ENCODE data around the gene C6orf163. TPM values are rescaled to one million over a fixed set of nuclear protein-coding genes. Genes with fewer than 3 reads are reported as not detected.

The C6orf163 gene
- total RNA-seq, 1 experiment from 2014 or later, result 1.5 TPM

DNA sequence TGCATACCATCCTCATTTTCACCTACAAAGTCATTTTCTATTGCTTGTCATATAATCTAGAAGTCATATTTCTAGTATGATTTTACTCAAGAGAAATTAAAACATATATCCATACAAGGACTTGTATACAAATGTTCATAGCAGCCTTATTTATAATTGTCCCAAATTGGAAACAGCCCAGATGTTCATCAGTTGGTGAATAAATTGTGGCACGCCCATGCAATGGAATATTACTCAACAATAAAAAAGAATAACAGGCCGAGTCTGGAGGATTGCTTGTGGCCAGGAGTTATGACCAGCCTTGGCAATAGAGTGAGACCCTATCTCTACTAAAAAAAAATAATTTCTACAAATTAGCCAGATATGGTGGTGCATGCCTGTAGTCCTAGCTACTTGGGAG lies 28.8 kb downstream of the C6orf163 start:
- H3K79me2 ChIP-seq (ENCODE audit: insufficient read depth, low read length), result no peaks in the 10 kb centered on the region
- H2AFZ ChIP-seq (ENCODE audit: low read depth, low read length, poor library complexity, severe bottlenecking), result no peak overlapping the region
- H3K4me1 ChIP-seq (ENCODE audit: control insufficient read depth in 1 of 2, insufficient read depth in 2 of 2, low read length in 2 of 2), result no peaks in the 10 kb centered on the region
- H3K9ac ChIP-seq (ENCODE audit: low read length), result no peak overlapping the region
- no peak for ATAC-seq
- no peaks in the 10 kb centered on the region for H4K20me1 ChIP-seq (ENCODE audit: insufficient read depth)
- H3K4me3 ChIP-seq (replicated peaks in 1 of 2; ENCODE audit: low read depth in 1 of 2, low read length in 2 of 2), result no peak overlapping the region
- no peaks in the 10 kb centered on the region for H3K9me2 ChIP-seq (ENCODE audit: insufficient read depth)
- no peaks in the 10 kb centered on the region for H3K36me3 ChIP-seq (ENCODE audit: control insufficient read depth in 1 of 2, insufficient read depth in 2 of 2, low read length in 2 of 2)
- H3K4me2 ChIP-seq (ENCODE audit: low read length), result no peak overlapping the region
- DNase-seq (ENCODE audit: low read depth, low spot score), result no peak
- no TSS peak for BruUV-seq (replicated peaks)
- CTCF ChIA-PET, result no interaction called here
- no peaks in the 10 kb centered on the region for H3K9me3 ChIP-seq (ENCODE audit: control insufficient read depth in 1 of 2, insufficient read depth in 1 of 2, low read depth in 1 of 2, low read length in 2 of 2)
- intact Hi-C loops (cut with micrococcal nuclease), result no loop called here
- POLR2A ChIA-PET, result no interaction called here
- TF ChIP-seq, protein P1, sequence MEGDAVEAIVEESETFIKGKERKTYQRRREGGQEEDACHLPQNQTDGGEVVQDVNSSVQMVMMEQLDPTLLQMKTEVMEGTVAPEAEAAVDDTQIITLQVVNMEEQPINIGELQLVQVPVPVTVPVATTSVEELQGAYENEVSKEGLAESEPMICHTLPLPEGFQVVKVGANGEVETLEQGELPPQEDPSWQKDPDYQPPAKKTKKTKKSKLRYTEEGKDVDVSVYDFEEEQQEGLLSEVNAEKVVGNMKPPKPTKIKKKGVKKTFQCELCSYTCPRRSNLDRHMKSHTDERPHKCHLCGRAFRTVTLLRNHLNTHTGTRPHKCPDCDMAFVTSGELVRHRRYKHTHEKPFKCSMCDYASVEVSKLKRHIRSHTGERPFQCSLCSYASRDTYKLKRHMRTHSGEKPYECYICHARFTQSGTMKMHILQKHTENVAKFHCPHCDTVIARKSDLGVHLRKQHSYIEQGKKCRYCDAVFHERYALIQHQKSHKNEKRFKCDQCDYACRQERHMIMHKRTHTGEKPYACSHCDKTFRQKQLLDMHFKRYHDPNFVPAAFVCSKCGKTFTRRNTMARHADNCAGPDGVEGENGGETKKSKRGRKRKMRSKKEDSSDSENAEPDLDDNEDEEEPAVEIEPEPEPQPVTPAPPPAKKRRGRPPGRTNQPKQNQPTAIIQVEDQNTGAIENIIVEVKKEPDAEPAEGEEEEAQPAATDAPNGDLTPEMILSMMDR (IDR thresholded peaks at IDR 0.05 in 2 of 3, conservative IDR thresholded peaks at IDR 0.05 in 1 of 3; ENCODE audit: borderline replicate concordance in 1 of 3, insufficient read depth in 1 of 3, low read depth in 2 of 3, low read length in 2 of 3), result no peak
- TF ChIP-seq SP1 (IDR thresholded peaks at IDR 0.05; ENCODE audit: low read depth) (no peak), SRF (IDR thresholded peaks at IDR 0.05; ENCODE audit: low read depth) (no peak), TCF7L2 (IDR thresholded peaks at IDR 0.05; ENCODE audit: borderline replicate concordance, extremely low read depth, insufficient read depth, insufficient read length) (no peak), POLR2AphosphoS5 (IDR thresholded peaks at IDR 0.05; ENCODE audit: low read depth, low read length) (no peak), EGR1 (IDR thresholded peaks at IDR 0.05; ENCODE audit: low read depth) (no peak), EZH2phosphoT487 (IDR thresholded peaks at IDR 0.05; ENCODE audit: borderline replicate concordance) (no peak), CEBPB (IDR thresholded peaks at IDR 0.05; ENCODE audit: low read depth) (no peak), ZFX (IDR thresholded peaks at IDR 0.05) (no peak), YY1 (IDR thresholded peaks at IDR 0.05; ENCODE audit: extremely low read depth, insufficient replicate concordance, low read depth, low read length) (no peak), JUND (IDR thresholded peaks at IDR 0.05) (no peak), ELF1 (IDR thresholded peaks at IDR 0.05; ENCODE audit: borderline replicate concordance, low read depth) (no peak), ZNF274 (IDR thresholded peaks at IDR 0.05; ENCODE audit: low read depth, low read length) (no peak), RAD21 (IDR thresholded peaks at IDR 0.05; ENCODE audit: low read depth) (no peak), EZH2 (IDR thresholded peaks at IDR 0.05) (no peak)
- TF ChIP-seq, protein P2, sequence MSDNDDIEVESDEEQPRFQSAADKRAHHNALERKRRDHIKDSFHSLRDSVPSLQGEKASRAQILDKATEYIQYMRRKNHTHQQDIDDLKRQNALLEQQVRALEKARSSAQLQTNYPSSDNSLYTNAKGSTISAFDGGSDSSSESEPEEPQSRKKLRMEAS (IDR thresholded peaks at IDR 0.05), result no peak
- TF ChIP-seq, protein P3, sequence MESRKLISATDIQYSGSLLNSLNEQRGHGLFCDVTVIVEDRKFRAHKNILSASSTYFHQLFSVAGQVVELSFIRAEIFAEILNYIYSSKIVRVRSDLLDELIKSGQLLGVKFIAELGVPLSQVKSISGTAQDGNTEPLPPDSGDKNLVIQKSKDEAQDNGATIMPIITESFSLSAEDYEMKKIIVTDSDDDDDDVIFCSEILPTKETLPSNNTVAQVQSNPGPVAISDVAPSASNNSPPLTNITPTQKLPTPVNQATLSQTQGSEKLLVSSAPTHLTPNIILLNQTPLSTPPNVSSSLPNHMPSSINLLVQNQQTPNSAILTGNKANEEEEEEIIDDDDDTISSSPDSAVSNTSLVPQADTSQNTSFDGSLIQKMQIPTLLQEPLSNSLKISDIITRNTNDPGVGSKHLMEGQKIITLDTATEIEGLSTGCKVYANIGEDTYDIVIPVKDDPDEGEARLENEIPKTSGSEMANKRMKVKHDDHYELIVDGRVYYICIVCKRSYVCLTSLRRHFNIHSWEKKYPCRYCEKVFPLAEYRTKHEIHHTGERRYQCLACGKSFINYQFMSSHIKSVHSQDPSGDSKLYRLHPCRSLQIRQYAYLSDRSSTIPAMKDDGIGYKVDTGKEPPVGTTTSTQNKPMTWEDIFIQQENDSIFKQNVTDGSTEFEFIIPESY (IDR thresholded peaks at IDR 0.05; ENCODE audit: extremely low read depth, insufficient replicate concordance, low read length), result no peak
- TF ChIP-seq, protein P4, sequence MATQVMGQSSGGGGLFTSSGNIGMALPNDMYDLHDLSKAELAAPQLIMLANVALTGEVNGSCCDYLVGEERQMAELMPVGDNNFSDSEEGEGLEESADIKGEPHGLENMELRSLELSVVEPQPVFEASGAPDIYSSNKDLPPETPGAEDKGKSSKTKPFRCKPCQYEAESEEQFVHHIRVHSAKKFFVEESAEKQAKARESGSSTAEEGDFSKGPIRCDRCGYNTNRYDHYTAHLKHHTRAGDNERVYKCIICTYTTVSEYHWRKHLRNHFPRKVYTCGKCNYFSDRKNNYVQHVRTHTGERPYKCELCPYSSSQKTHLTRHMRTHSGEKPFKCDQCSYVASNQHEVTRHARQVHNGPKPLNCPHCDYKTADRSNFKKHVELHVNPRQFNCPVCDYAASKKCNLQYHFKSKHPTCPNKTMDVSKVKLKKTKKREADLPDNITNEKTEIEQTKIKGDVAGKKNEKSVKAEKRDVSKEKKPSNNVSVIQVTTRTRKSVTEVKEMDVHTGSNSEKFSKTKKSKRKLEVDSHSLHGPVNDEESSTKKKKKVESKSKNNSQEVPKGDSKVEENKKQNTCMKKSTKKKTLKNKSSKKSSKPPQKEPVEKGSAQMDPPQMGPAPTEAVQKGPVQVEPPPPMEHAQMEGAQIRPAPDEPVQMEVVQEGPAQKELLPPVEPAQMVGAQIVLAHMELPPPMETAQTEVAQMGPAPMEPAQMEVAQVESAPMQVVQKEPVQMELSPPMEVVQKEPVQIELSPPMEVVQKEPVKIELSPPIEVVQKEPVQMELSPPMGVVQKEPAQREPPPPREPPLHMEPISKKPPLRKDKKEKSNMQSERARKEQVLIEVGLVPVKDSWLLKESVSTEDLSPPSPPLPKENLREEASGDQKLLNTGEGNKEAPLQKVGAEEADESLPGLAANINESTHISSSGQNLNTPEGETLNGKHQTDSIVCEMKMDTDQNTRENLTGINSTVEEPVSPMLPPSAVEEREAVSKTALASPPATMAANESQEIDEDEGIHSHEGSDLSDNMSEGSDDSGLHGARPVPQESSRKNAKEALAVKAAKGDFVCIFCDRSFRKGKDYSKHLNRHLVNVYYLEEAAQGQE (IDR thresholded peaks at IDR 0.05; ENCODE audit: low read depth), result no peak
- no peak overlapping the region for H3K27ac ChIP-seq (ENCODE audit: low read depth, low read length)
- RAD21 ChIA-PET (ENCODE audit: low non-redundant PET in 1 of 2, low total read pairs in 2 of 2, uncharacterized antibody in 2 of 2, unreplicated experiment in 2 of 2), result no interaction called here
- no peaks in the 10 kb centered on the region for H3K27me3 ChIP-seq (ENCODE audit: insufficient read depth, low read length)
